H54 (cell line): ENCODE data around the gene TMEM209.

Experiments
- DNase-seq: peaks from one replicate; pipeline ENCODE4 v3.0.0; 2011; ENCODE audit warnings: low spot score, mixed read lengths; ENCODE audit not compliant: insufficient read length
- FAIRE-seq: peaks from 3 replicates; lab custom pipeline; 2011; peaks lifted over from hg19 to GRCh38; lab: Jason Lieb, UNC
- POLR2A ChIP-seq: IDR thresholded peaks from 2 replicates; pipeline ENCODE4 v1.6.1; 2011; ENCODE audit warnings: low read depth, mild to moderate bottlenecking, low read length

TMEM209 gene

GRCh38 chr7:130139193-130139960 is 65.8 kb downstream of the TMEM209 start:
- no peak for TF ChIP-seq POLR2A
- FAIRE-seq (no peak), DNase-seq (no peak)

- TF ChIP-seq POLR2A = no peak
- no peak for DNase-seq
- FAIRE-seq = no peak
Observed at GRCh38 chr7:130137207-130137606, 68.0 kb downstream of the TMEM209 start.

- DNase-seq (no peak), FAIRE-seq (no peak)
- TF ChIP-seq POLR2A = no peak
Observed at GRCh38 chr7:130136579-130137167, 68.5 kb downstream of the TMEM209 start.

- no peak for TF ChIP-seq POLR2A
- FAIRE-seq = no peak
- DNase-seq = no peak
Observed at GRCh38 chr7:130135208-130136205, 69.7 kb downstream of the TMEM209 start.

- FAIRE-seq = no peak
- DNase-seq = no peak
Observed at GRCh38 chr7:130134726-130135125, 70.5 kb downstream of the TMEM209 start.

GRCh38 chr7:130134106-130134636 is 71.0 kb downstream of the TMEM209 start:
- no peak for TF ChIP-seq POLR2A
- DNase-seq = no peak
- no peak for FAIRE-seq

More at GRCh38 chr7:130134726-130135125, 70.5 kb downstream of the TMEM209 start:
- no peak for TF ChIP-seq POLR2A

GRCh38 chr7:130133029-130133782 is 72.0 kb downstream of the TMEM209 start:
- DNase-seq = no peak
- no peak for TF ChIP-seq POLR2A
- FAIRE-seq = no peak

GRCh38 chr7:130131964-130132875 is 73.0 kb downstream of the TMEM209 start:
- TF ChIP-seq POLR2A = no peak
- FAIRE-seq (no peak), DNase-seq (no peak)

GRCh38 chr7:130131191-130131834 is 73.9 kb downstream of the TMEM209 start:
- no peak for FAIRE-seq
- no peak for DNase-seq
- TF ChIP-seq POLR2A = no peak

GRCh38 chr7:130129011-130129411 is 76.2 kb downstream of the TMEM209 start:
- no peak for TF ChIP-seq POLR2A
- no peak for DNase-seq

GRCh38 chr7:130127821-130128317 is 77.3 kb downstream of the TMEM209 start:
- DNase-seq (no peak), FAIRE-seq (no peak)
- no peak for TF ChIP-seq POLR2A

More at GRCh38 chr7:130129011-130129411, 76.2 kb downstream of the TMEM209 start:
- no peak for FAIRE-seq
